PC-9 (cell line): ENCODE data around the gene BRWD1. TPM values are rescaled to one million over a fixed set of nuclear protein-coding genes. Genes with fewer than 3 reads are reported as not detected.

Source experiments
- BruUV-seq: library from RNA; stranded (reverse); fragments of 400-500 nt; replicated peaks from 2 replicates; lab custom pipeline; 2021; lab: Mats Ljungman, UMichigan
- CTCF ChIA-PET: fragments of 300-600 bp; sonication (Branson Sonifier 250); formaldehyde crosslinking; loops from one replicate; lab custom pipeline; 2022; ENCODE audit warnings: antibody characterized with exemption; lab: Charles Lee
- POLR2A ChIA-PET: fragments of 300-600 bp; sonication (Branson Sonifier 250); formaldehyde crosslinking; loops from one replicate; lab custom pipeline; 2022; ENCODE audit warnings: antibody characterized with exemption; ENCODE audit not compliant: unreplicated experiment; lab: Charles Lee
- DNase-seq, 2 experiments: peaks; one replicate each; pipeline versions ENCODE4 v3.0.0 to v3.0.0-alpha.2; 2015 to 2022; ENCODE audit warnings: mixed read lengths in 1 of 2
- H2AFZ ChIP-seq: fragments of 200-600 bp; sonication (generic); 2 replicates; pipeline ENCODE4 v1.8.1; 2017; ENCODE audit warnings: antibody characterized with exemption
- H3F3A ChIP-seq: fragments of 200-600 bp; sonication (generic); 2 replicates; pipeline ENCODE4 v1.8.1; 2017; ENCODE audit warnings: antibody characterized with exemption, mild to moderate bottlenecking, low read depth; ENCODE audit not compliant: insufficient read depth
- H3K27ac ChIP-seq: fragments of 200-600 bp; sonication (generic); 2 replicates; pipeline ENCODE4 v1.6.1; 2016; ENCODE audit warnings: mixed run types
- H3K27me3 ChIP-seq: fragments of 200-600 bp; sonication (generic); 2 replicates; pipeline ENCODE4 v1.6.1; 2016; ENCODE audit warnings: low read depth, mixed run types; ENCODE audit not compliant: insufficient read depth
- H3K36me3 ChIP-seq: fragments of 200-600 bp; sonication (generic); 2 replicates; pipeline ENCODE4 v1.6.1; 2016; ENCODE audit warnings: low read depth, mixed run types
- H3K4me1 ChIP-seq: fragments of 200-600 bp; sonication (generic); replicated peaks from 2 replicates; pipeline ENCODE4 v1.6.1; 2016; ENCODE audit warnings: mixed run types; ENCODE audit not compliant: insufficient read depth
- H3K4me2 ChIP-seq: fragments of 200-600 bp; sonication (generic); 2 replicates; pipeline ENCODE4 v1.6.1; 2017; ENCODE audit warnings: mixed run types
- H3K4me3 ChIP-seq: fragments of 200-600 bp; sonication (generic); 2 replicates; pipeline ENCODE4 v1.6.1; 2016; ENCODE audit warnings: mixed run types
- H3K79me2 ChIP-seq: fragments of 200-600 bp; sonication (generic); 2 replicates; pipeline ENCODE4 v1.6.1; 2017; ENCODE audit warnings: low read depth, mixed run types
- H3K9me2 ChIP-seq: fragments of 200-600 bp; sonication (generic); 2 replicates; pipeline ENCODE4 v1.8.1; 2017; ENCODE audit warnings: mild to moderate bottlenecking; ENCODE audit not compliant: insufficient read depth
- H3K9me3 ChIP-seq: fragments of 200-600 bp; sonication (generic); 2 replicates; pipeline ENCODE4 v1.8.1; 2016; ENCODE audit warnings: low read depth; ENCODE audit not compliant: insufficient read depth
- H4K20me1 ChIP-seq: fragments of 200-600 bp; sonication (generic); 2 replicates; pipeline ENCODE4 v1.8.1; 2017; ENCODE audit not compliant: insufficient read depth
- EZH2 ChIP-seq: fragments of 200-600 bp; sonication (generic); IDR thresholded peaks from 2 replicates; pipeline ENCODE4 v1.8.0; 2017; ENCODE audit warnings: antibody characterized with exemption, low read depth
- intact Hi-C: fragments of 100-400 bp; cut with micrococcal nuclease; formaldehyde crosslinking; loops from one replicate; pipeline ENCODE4 v1.10.0; 2022; ENCODE audit not compliant: unreplicated experiment
- total RNA-seq: library from RNA; stranded (reverse); gene quantifications from 2 replicates; pipeline ENCODE4 v1.2.3, GENCODE V29; 2021
- TF ChIP-seq, protein P1 (sequence below): fragments of 200-600 bp; sonication (generic); conservative IDR thresholded peaks from 2 replicates; pipeline ENCODE4 v1.6.1; 2017; ENCODE audit warnings: mixed run types, antibody characterized with exemption, mild to moderate bottlenecking, moderate library complexity

BRWD1 gene
- total RNA-seq, 1 experiment from 2014 or later: 42.9 TPM

DNA sequence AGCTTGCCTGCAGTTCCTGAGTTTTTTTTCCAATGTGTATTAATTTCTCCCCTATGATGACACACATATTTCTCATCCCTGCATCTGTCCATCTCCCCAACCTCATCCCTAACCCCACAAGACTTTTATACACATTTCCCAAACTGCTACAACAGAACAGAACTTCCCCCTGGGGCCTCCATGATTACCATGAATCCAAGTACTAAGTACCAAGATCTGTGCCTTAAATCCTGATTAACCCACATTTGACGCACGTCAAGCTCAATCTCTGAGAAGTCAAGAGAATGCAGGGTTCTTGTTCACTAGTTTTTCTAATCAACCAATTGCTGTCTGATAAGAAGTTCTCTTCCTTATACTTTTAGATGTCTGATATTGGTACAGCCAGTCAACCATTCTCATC, 25.8 kb upstream of the BRWD1 start:
- no peaks in the 10 kb centered on the region for H3K9me2 ChIP-seq
- no peak for DNase-seq
- H2AFZ ChIP-seq: no peak overlapping the region
- CTCF ChIA-PET: no interaction called here
- no peak overlapping the region for H3K4me3 ChIP-seq
- no peak overlapping the region for H3K27ac ChIP-seq
- no peaks in the 10 kb centered on the region for H3K9me3 ChIP-seq
- no peak for TF ChIP-seq EZH2
- TF ChIP-seq, protein P1, sequence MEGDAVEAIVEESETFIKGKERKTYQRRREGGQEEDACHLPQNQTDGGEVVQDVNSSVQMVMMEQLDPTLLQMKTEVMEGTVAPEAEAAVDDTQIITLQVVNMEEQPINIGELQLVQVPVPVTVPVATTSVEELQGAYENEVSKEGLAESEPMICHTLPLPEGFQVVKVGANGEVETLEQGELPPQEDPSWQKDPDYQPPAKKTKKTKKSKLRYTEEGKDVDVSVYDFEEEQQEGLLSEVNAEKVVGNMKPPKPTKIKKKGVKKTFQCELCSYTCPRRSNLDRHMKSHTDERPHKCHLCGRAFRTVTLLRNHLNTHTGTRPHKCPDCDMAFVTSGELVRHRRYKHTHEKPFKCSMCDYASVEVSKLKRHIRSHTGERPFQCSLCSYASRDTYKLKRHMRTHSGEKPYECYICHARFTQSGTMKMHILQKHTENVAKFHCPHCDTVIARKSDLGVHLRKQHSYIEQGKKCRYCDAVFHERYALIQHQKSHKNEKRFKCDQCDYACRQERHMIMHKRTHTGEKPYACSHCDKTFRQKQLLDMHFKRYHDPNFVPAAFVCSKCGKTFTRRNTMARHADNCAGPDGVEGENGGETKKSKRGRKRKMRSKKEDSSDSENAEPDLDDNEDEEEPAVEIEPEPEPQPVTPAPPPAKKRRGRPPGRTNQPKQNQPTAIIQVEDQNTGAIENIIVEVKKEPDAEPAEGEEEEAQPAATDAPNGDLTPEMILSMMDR: no peak
- H3K27me3 ChIP-seq: no peaks in the 10 kb centered on the region
- H4K20me1 ChIP-seq: no peaks in the 10 kb centered on the region
- H3F3A ChIP-seq: peaks cover 24% of the 10 kb centered on the region; the same call in 1 of the 2 replicates
- H3K4me1 ChIP-seq: no peaks in the 10 kb centered on the region
- intact Hi-C loops: no loop called here
- POLR2A ChIA-PET: interaction anchor here (0.6 kb wide), 1 partner anchor 22 kb away, joined by 3 read pairs; no protein-coding TSS in a partner anchor
- peaks cover 15% of the 10 kb centered on the region for H3K36me3 ChIP-seq
- H3K4me2 ChIP-seq: no peak overlapping the region
- H3K79me2 ChIP-seq: no peaks in the 10 kb centered on the region; the same call in 1 of the 2 replicates
- BruUV-seq: no TSS peak

DNA sequence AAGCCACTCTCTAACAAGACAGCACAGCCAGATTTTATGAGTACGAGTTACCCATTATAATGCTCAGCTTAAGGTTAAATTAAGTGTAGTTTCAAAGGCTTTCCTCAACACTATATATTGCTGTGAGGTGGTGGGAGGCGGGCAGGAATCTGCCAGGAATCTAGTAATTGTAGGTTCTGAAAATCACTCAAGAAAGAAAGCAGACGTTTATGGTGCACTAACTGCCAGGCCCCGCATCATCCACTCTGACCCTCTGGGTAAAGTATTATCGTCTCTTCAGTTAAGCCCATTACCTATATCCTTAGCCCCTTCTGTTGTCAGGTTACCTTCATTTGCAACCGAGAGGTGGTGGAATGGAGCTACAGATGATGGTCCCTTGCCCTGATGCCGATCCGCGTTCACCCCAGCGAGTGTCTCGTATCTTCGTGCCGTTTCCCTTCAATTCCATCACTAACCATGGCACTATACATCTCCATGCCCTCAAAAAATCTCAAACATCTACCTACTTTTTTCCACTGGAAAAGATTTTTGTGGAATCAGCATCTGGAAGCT, 23.1 kb upstream of the BRWD1 start:
- H3K9me3 ChIP-seq: no peaks in the 10 kb centered on the region
- no TSS peak for BruUV-seq
- no peaks in the 10 kb centered on the region for H3K4me1 ChIP-seq
- no peak overlapping the region for H3K4me2 ChIP-seq
- peaks cover 2% of the 10 kb centered on the region; the same call in 1 of the 2 replicates for H3K36me3 ChIP-seq
- no peak overlapping the region for H3K27ac ChIP-seq
- no peaks in the 10 kb centered on the region for H3K79me2 ChIP-seq
- CTCF ChIA-PET: no interaction called here
- no peak overlapping the region for H3K4me3 ChIP-seq
- no peak overlapping the region for H2AFZ ChIP-seq
- H3K27me3 ChIP-seq: no peaks in the 10 kb centered on the region
- POLR2A ChIA-PET: no interaction called here
- H4K20me1 ChIP-seq: no peaks in the 10 kb centered on the region
- TF ChIP-seq, protein P1: no peak
- TF ChIP-seq EZH2: no peak
- 0 out of 2 replicates have a peak, but pooled peaks cover 13% of the 10 kb centered on the region for H3F3A ChIP-seq
- H3K9me2 ChIP-seq: no peaks in the 10 kb centered on the region
- intact Hi-C loops: no loop called here
- DNase-seq: no peak

DNA sequence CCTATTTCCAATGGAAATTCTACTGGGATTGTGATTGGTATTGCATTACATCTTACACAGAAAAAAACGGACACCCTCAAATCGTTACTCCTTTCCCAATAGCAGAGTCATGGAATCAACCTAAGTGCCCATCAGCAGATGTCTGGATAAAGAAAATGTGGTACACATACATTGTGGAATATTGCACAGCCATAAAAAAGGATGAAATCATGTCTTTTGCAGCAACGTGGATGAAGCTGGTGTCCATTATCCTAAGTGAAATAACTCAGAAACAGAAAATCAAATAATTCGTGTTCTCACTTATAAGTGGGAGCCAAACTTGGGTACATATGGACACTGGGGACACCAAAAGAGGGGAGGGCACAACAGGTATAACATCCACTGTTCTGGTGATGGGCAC, 21.2 kb upstream of the BRWD1 start:
- intact Hi-C loops: no loop called here
- Histone ChIP-seq H3K9me3 (no peaks in the 10 kb centered on the region), H3K4me1 (no peaks in the 10 kb centered on the region), H3K36me3 (no peaks in the 10 kb centered on the region), H3K4me2 (no peak overlapping the region), H4K20me1 (no peaks in the 10 kb centered on the region), H3K79me2 (no peaks in the 10 kb centered on the region), H3K4me3 (no peak overlapping the region), H2AFZ (no peak overlapping the region), H3K27ac (no peak overlapping the region), H3K27me3 (no peaks in the 10 kb centered on the region), H3K9me2 (no peaks in the 10 kb centered on the region), H3F3A (0 out of 2 replicates have a peak, but pooled peaks cover 4% of the 10 kb centered on the region)
- no TSS peak for BruUV-seq
- CTCF ChIA-PET: no interaction called here
- POLR2A ChIA-PET: no interaction called here
- TF ChIP-seq, protein P1: no peak
- DNase-seq: no peak
